H9 (cell line): ENCODE measurements around the gene ATP7B. TPM values are rescaled to one million over a fixed set of nuclear protein-coding genes. Genes with fewer than 3 reads are reported as not detected.

ENCODE experiments used
- DNase-seq: peaks from one replicate; pipeline ENCODE4 v3.0.0-alpha.2; 2017
- H2AFZ ChIP-seq: one replicate; pipeline ENCODE4 v1.6.1; 2013; ENCODE audit warnings: mild to moderate bottlenecking, low read length, control low read depth, moderate library complexity
- H2AK5ac ChIP-seq: 2 replicates; pipeline ENCODE4 v1.6.1; 2013; ENCODE audit warnings: low read length, control low read depth, mixed read lengths; ENCODE audit not compliant: insufficient read length
- H2BK120ac ChIP-seq: one replicate; pipeline ENCODE4 v1.6.1; 2013; ENCODE audit warnings: low read depth, mild to moderate bottlenecking, low read length, control low read depth, inconsistent platforms; ENCODE audit not compliant: poor library complexity, severe bottlenecking
- H2BK12ac ChIP-seq: 2 replicates; pipeline ENCODE4 v1.6.1; 2013; ENCODE audit warnings: low read length, control low read depth, mixed read lengths, low read depth; ENCODE audit not compliant: insufficient read length
- H2BK15ac ChIP-seq: 2 replicates; pipeline ENCODE4 v1.6.1; 2013; ENCODE audit warnings: low read depth, low read length, control low read depth
- H2BK20ac ChIP-seq: one replicate; pipeline ENCODE4 v1.6.1; 2013; ENCODE audit warnings: low read depth, mild to moderate bottlenecking, low read length, control low read depth, inconsistent platforms; ENCODE audit not compliant: poor library complexity, severe bottlenecking
- H2BK5ac ChIP-seq: 2 replicates; pipeline ENCODE4 v1.6.1; 2013; ENCODE audit warnings: low read length, control low read depth, mixed read lengths; ENCODE audit not compliant: insufficient read length
- H3K14ac ChIP-seq: 2 replicates; pipeline ENCODE4 v1.6.1; 2013; ENCODE audit warnings: low read length, control low read depth; ENCODE audit not compliant: insufficient read depth
- H3K18ac ChIP-seq: 2 replicates; pipeline ENCODE4 v1.6.1; 2013; ENCODE audit warnings: low read depth, mild to moderate bottlenecking, mixed read lengths, low read length, control low read depth; ENCODE audit not compliant: insufficient read length
- H3K23ac ChIP-seq: 2 replicates; pipeline ENCODE4 v1.6.1; 2013; ENCODE audit warnings: low read length, control low read depth, mixed read lengths, low read depth; ENCODE audit not compliant: insufficient read length
- H3K23me2 ChIP-seq: 2 replicates; pipeline ENCODE4 v1.6.1; 2013; ENCODE audit warnings: low read depth, mild to moderate bottlenecking, mixed read lengths, low read length, control low read depth; ENCODE audit not compliant: insufficient read length, poor library complexity, severe bottlenecking
- H3K27ac ChIP-seq: 2 replicates; pipeline ENCODE4 v1.5.1; 2013; ENCODE audit warnings: low read length, control low read depth, mixed read lengths, low read depth; ENCODE audit not compliant: insufficient read length
- H3K27me3 ChIP-seq: 2 replicates; pipeline ENCODE4 v1.6.1; 2013; ENCODE audit warnings: low read length, control low read depth, inconsistent platforms; ENCODE audit not compliant: insufficient read depth
- H3K4ac ChIP-seq: 2 replicates; pipeline ENCODE4 v1.6.1; 2013; ENCODE audit warnings: low read depth, mild to moderate bottlenecking, control low read depth, inconsistent platforms, low read length, moderate library complexity
- H3K4me1 ChIP-seq: 2 replicates; pipeline ENCODE4 v1.6.1; 2013; ENCODE audit warnings: low read length, control low read depth, inconsistent platforms; ENCODE audit not compliant: insufficient read depth
- H3K4me2 ChIP-seq: 2 replicates; pipeline ENCODE4 v1.6.1; 2013; ENCODE audit warnings: low read length, control low read depth, mixed read lengths; ENCODE audit not compliant: insufficient read length, insufficient read depth
- H3K56ac ChIP-seq: 2 replicates; pipeline ENCODE4 v1.6.1; 2013; ENCODE audit warnings: low read depth, mild to moderate bottlenecking, mixed read lengths, low read length, control low read depth; ENCODE audit not compliant: insufficient read length
- H3K79me1 ChIP-seq: 2 replicates; pipeline ENCODE4 v1.6.1; 2013; ENCODE audit warnings: low read depth, mild to moderate bottlenecking, moderate library complexity, low read length, control low read depth, inconsistent platforms; ENCODE audit not compliant: insufficient read depth, poor library complexity, severe bottlenecking
- H3K79me2 ChIP-seq: 2 replicates; pipeline ENCODE4 v1.6.1; 2013; ENCODE audit warnings: low read length, control low read depth, inconsistent platforms; ENCODE audit not compliant: insufficient read depth
- H3K9ac ChIP-seq: 2 replicates; pipeline ENCODE4 v1.6.1; 2013; ENCODE audit warnings: low read length, control low read depth, mixed read lengths; ENCODE audit not compliant: insufficient read length; ENCODE audit errors: extremely low read depth
- H3K9me3 ChIP-seq: one replicate; pipeline ENCODE4 v1.6.1; 2013; ENCODE audit warnings: low read depth, low read length, inconsistent platforms; ENCODE audit not compliant: control insufficient read depth
- H3T11ph ChIP-seq: one replicate; pipeline ENCODE4 v1.6.1; 2013; ENCODE audit warnings: mild to moderate bottlenecking, low read length, control low read depth, inconsistent platforms
- H4K20me1 ChIP-seq: one replicate; pipeline ENCODE4 v1.6.1; 2013; ENCODE audit not compliant: control insufficient read depth, insufficient read length, insufficient read depth
- H4K5ac ChIP-seq: 2 replicates; pipeline ENCODE4 v1.6.1; 2013; ENCODE audit warnings: low read depth, mild to moderate bottlenecking, mixed read lengths, low read length, control low read depth; ENCODE audit not compliant: insufficient read length
- H4K8ac ChIP-seq: replicated peaks from 2 replicates; pipeline ENCODE4 v1.6.1; 2013; ENCODE audit warnings: low read length, control low read depth, mixed read lengths, low read depth; ENCODE audit not compliant: insufficient read length
- H4K91ac ChIP-seq: 2 replicates; pipeline ENCODE4 v1.6.1; 2013; ENCODE audit warnings: low read depth, mild to moderate bottlenecking, moderate library complexity, mixed read lengths, low read length, control low read depth; ENCODE audit not compliant: insufficient read length
- H3K27ac Mint-ChIP-seq, 3 experiments: 2 replicates in 2 of 3; 3 replicates in 1 of 3; pipeline ENCODE4 v1.8.0; 2020 to 2021; ENCODE audit warnings: mixed read lengths in 3 of 3, mild to moderate bottlenecking in 1 of 3, moderate library complexity in 1 of 3
- H3K27me3 Mint-ChIP-seq: 2 replicates; pipeline ENCODE4 v1.8.0; 2021; ENCODE audit warnings: low read depth, mild to moderate bottlenecking, moderate library complexity, mixed read lengths
- H3K36me3 Mint-ChIP-seq, 3 experiments: 2 replicates in 2 of 3; 3 replicates in 1 of 3; pipeline ENCODE4 v1.8.0; 2020 to 2021; ENCODE audit warnings: low read depth in 3 of 3, mixed read lengths in 3 of 3; ENCODE audit not compliant: insufficient read depth in 1 of 3
- H3K4me1 Mint-ChIP-seq, 2 experiments: 2 replicates each; pipeline ENCODE4 v1.8.0; 2020; ENCODE audit warnings: mixed read lengths in 2 of 2
- H3K4me3 Mint-ChIP-seq, 2 experiments: 2 replicates in 1 of 2; 3 replicates in 1 of 2; pipeline ENCODE4 v1.8.0; 2020 to 2021; ENCODE audit warnings: mild to moderate bottlenecking in 2 of 2, mixed read lengths in 2 of 2, moderate library complexity in 1 of 2
- H3K9me3 Mint-ChIP-seq, 2 experiments: 2 replicates in 1 of 2; 3 replicates in 1 of 2; pipeline ENCODE4 v1.8.0; 2020; ENCODE audit warnings: mild to moderate bottlenecking in 2 of 2, mixed read lengths in 2 of 2, moderate library complexity in 1 of 2
- CTCF ChIP-seq: fragments of 200-600 bp; sonication (generic); conservative IDR thresholded peaks from 3 replicates; pipeline ENCODE4 v1.8.0; 2021; ENCODE audit warnings: antibody characterized with exemption, mild to moderate bottlenecking
- WGBS: extraction: QIAGEN DNeasy Blood & Tissue Kit; methylation state at CpG from one replicate; pipeline ENCODE4 v1.1.7; 2013; ENCODE audit warnings: missing lambda C conversion rate, low lambda C conversion rate, mixed read lengths; ENCODE audit not compliant: insufficient read length; ENCODE audit errors: extremely low coverage; 5-methylcytosine and 5-hydroxymethylcytosine counted together
- total RNA-seq: library from RNA; stranded (reverse); gene quantifications from 2 replicates; pipeline ENCODE4 v1.2.1, GENCODE V29; 2021

ATP7B gene
- total RNA-seq, 1 experiment from 2014 or later: 5.8 TPM

- Histone ChIP-seq H3K27me3 (no peaks in the 10 kb centered on the region), H3K14ac (no peak overlapping the region), H2BK5ac (no peak overlapping the region), H3K79me1 (no peaks in the 10 kb centered on the region), H2AK5ac (no peak overlapping the region), H3K27ac (no peak overlapping the region), H3K23ac (no peak overlapping the region), H2BK15ac (no peak overlapping the region), H4K20me1 (no peaks in the 10 kb centered on the region), H3K4ac (no peak overlapping the region), H4K91ac (no peak overlapping the region), H3T11ph (no peak overlapping the region), H3K23me2 (no peaks in the 10 kb centered on the region), H3K4me1 (no peaks in the 10 kb centered on the region), H4K8ac (no peak overlapping the region), H2BK20ac (no peak overlapping the region), H2BK120ac (no peak overlapping the region), H3K9me3 (no peaks in the 10 kb centered on the region), H3K56ac (no peak overlapping the region), H3K9ac (no peak overlapping the region), H4K5ac (no peak overlapping the region), H3K18ac (no peak overlapping the region), H3K79me2 (no peaks in the 10 kb centered on the region), H2AFZ (no peak overlapping the region), H3K4me2 (no peak overlapping the region), H2BK12ac (no peak overlapping the region)
- 0 out of 7 replicates have a peak, but pooled peaks cover 0 to 2% (median 0%) of the 10 kb centered on the region in 3 experiments for H3K36me3 Mint-ChIP-seq
- no CpG with 5 or more reads among the region's 12 CpGs for WGBS
- no peak overlapping the region for H3K27ac Mint-ChIP-seq
- H3K9me3 Mint-ChIP-seq: no peaks in the 10 kb centered on the region
- no peak for DNase-seq
- no peak overlapping the region for H3K4me3 Mint-ChIP-seq
- no peak for TF ChIP-seq CTCF
- H3K4me1 Mint-ChIP-seq: no peaks in the 10 kb centered on the region
- no peaks in the 10 kb centered on the region for H3K27me3 Mint-ChIP-seq
These were observed 66.1 kb downstream of the ATP7B start for GRCh38 chr13:51945149-51945548.
